ENCODE measurements around the gene TNNI3K.

TNNI3K gene

GRCh38 chr1:74486036-74486435, 250.8 kb downstream of the TNNI3K start:
- Histone ChIP-seq H3K4me1 (ENCODE audit: control extremely low read depth in 1 of 4, control insufficient read depth in 4 of 4, insufficient read depth in 4 of 4, low read length in 3 of 4) (no peaks in the 10 kb centered on the region), H3K27ac (ENCODE audit: insufficient read depth in 1 of 2, low read depth in 1 of 2, low read length in 2 of 2, poor library complexity in 1 of 2, severe bottlenecking in 2 of 2) (no peak overlapping the region), H3K4me3 (ENCODE audit: control insufficient read depth in 1 of 7, extremely low read depth in 1 of 7, insufficient read depth in 4 of 7, low read depth in 2 of 7, low read length in 6 of 7) (no peak overlapping the region), H3K27me3 (replicated peaks in 2 of 5; ENCODE audit: control insufficient read depth in 4 of 5, insufficient read depth in 5 of 5, low read length in 4 of 5) (no peaks in the 10 kb centered on the region), H3K9me3 (ENCODE audit: control extremely low read depth in 1 of 5, control insufficient read depth in 4 of 5, insufficient read depth in 2 of 5, low read depth in 1 of 5, low read length in 4 of 5) (no peaks in the 10 kb centered on the region), H3K36me3 (ENCODE audit: control insufficient read depth in 4 of 4, insufficient read depth in 4 of 4, low read length in 3 of 4) (no peaks in the 10 kb centered on the region)
- WGBS (ENCODE audit: insufficient coverage), result no CpG with 5 or more reads among the region's 1 CpG
- DNase-seq, result peak; percentile 14 to 67 (median 50)
- ChIA-PET POLR2A (no interaction called here), CTCF (interaction anchor here (0.6 kb wide), 1 partner anchor 10 kb away, joined by 3 read pairs; no protein-coding TSS in a partner anchor)

GRCh38 chr1:74496669-74497068, 261.5 kb downstream of the TNNI3K start:
- H3K36me3 ChIP-seq (ENCODE audit: control insufficient read depth in 4 of 4, insufficient read depth in 4 of 4, low read length in 3 of 4), result no peaks in the 10 kb centered on the region
- no peaks in the 10 kb centered on the region for H3K4me1 ChIP-seq (ENCODE audit: control extremely low read depth in 1 of 4, control insufficient read depth in 4 of 4, insufficient read depth in 4 of 4, low read length in 3 of 4)
- H3K27me3 ChIP-seq (replicated peaks in 2 of 5; ENCODE audit: control insufficient read depth in 4 of 5, insufficient read depth in 5 of 5, low read length in 4 of 5), result no peaks in the 10 kb centered on the region
- DNase-seq, result no peak
- H3K9me3 ChIP-seq (ENCODE audit: control extremely low read depth in 1 of 5, control insufficient read depth in 4 of 5, insufficient read depth in 2 of 5, low read depth in 1 of 5, low read length in 4 of 5), result no peaks in the 10 kb centered on the region
- POLR2A ChIA-PET, result no interaction called here
- H3K27ac ChIP-seq (ENCODE audit: insufficient read depth in 1 of 2, low read depth in 1 of 2, low read length in 2 of 2, poor library complexity in 1 of 2, severe bottlenecking in 2 of 2), result no peak overlapping the region
- CTCF ChIA-PET, result no interaction called here
- no peak overlapping the region for H3K4me3 ChIP-seq (ENCODE audit: control insufficient read depth in 1 of 7, extremely low read depth in 1 of 7, insufficient read depth in 4 of 7, low read depth in 2 of 7, low read length in 6 of 7)

DNA sequence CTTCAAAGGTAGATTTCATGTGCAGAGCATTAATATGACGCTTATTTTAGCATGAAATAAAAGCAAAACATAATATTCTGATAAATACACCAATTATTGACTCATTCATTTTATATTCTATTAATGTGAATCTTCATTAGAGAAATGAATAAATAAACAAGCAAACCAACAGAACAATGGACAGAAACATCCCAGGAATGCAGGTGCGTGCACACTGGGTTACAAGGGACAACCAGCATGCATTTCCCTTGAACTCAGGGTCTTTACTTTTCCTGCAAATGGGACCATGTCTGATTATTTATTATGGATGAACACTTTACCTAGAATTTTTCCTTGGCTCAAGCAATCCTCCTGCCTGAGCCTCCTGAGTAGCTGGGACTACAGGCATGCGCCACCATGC, 263.7 kb downstream of the TNNI3K start:
- Histone ChIP-seq H3K4me3 (ENCODE audit: control insufficient read depth in 1 of 7, extremely low read depth in 1 of 7, insufficient read depth in 4 of 7, low read depth in 2 of 7, low read length in 6 of 7) (no peak overlapping the region), H3K4me1 (ENCODE audit: control extremely low read depth in 1 of 4, control insufficient read depth in 4 of 4, insufficient read depth in 4 of 4, low read length in 3 of 4) (no peaks in the 10 kb centered on the region), H3K9me3 (ENCODE audit: control extremely low read depth in 1 of 5, control insufficient read depth in 4 of 5, insufficient read depth in 2 of 5, low read depth in 1 of 5, low read length in 4 of 5) (no peaks in the 10 kb centered on the region), H3K27ac (ENCODE audit: insufficient read depth in 1 of 2, low read depth in 1 of 2, low read length in 2 of 2, poor library complexity in 1 of 2, severe bottlenecking in 2 of 2) (no peak overlapping the region), H3K27me3 (replicated peaks in 2 of 5; ENCODE audit: control insufficient read depth in 4 of 5, insufficient read depth in 5 of 5, low read length in 4 of 5) (no peaks in the 10 kb centered on the region), H3K36me3 (ENCODE audit: control insufficient read depth in 4 of 4, insufficient read depth in 4 of 4, low read length in 3 of 4) (no peaks in the 10 kb centered on the region)
- POLR2A ChIA-PET, result no interaction called here
- DNase-seq, result no peak
- CTCF ChIA-PET, result no interaction called here
- no CpG with 5 or more reads among the region's 3 CpGs for WGBS (ENCODE audit: insufficient coverage)

DNA sequence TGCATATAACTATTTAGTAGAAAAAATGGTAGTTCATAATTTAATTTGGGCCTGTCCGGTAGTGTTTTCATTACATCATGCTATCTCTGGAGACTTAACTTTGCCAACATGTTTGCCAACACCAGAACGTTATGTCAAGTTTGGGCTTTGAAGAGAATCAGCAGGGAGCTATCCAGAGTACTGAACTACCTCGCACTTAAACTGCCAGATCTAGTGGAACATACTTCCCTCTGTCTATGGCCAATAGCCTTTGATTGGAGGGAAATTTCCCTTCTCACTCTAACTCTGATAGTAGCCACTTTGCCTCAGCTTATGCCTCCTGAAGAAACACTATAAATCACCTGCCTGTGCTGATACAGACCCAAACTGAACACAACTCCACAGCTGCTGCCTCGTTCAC, 267.2 kb downstream of the TNNI3K start:
- H3K36me3 ChIP-seq (ENCODE audit: control insufficient read depth in 4 of 4, insufficient read depth in 4 of 4, low read length in 3 of 4), result no peaks in the 10 kb centered on the region
- peak; percentile 20 to 55 (median 51) for DNase-seq
- CTCF ChIA-PET, result interaction anchor here (0.6 to 1.8 kb wide), 2 partner anchors 10 to 170 kb away, joined by 3 to 5 read pairs; no protein-coding TSS in a partner anchor

GRCh38 chr1:74502858-74503257, 267.7 kb downstream of the TNNI3K start:
- Histone ChIP-seq H3K4me3 (ENCODE audit: control insufficient read depth in 1 of 7, extremely low read depth in 1 of 7, insufficient read depth in 4 of 7, low read depth in 2 of 7, low read length in 6 of 7) (no peak overlapping the region), H3K9me3 (ENCODE audit: control extremely low read depth in 1 of 5, control insufficient read depth in 4 of 5, insufficient read depth in 2 of 5, low read depth in 1 of 5, low read length in 4 of 5) (no peaks in the 10 kb centered on the region), H3K27ac (ENCODE audit: insufficient read depth in 1 of 2, low read depth in 1 of 2, low read length in 2 of 2, poor library complexity in 1 of 2, severe bottlenecking in 2 of 2) (no peak overlapping the region), H3K4me1 (ENCODE audit: control extremely low read depth in 1 of 4, control insufficient read depth in 4 of 4, insufficient read depth in 4 of 4, low read length in 3 of 4) (no peaks in the 10 kb centered on the region), H3K36me3 (ENCODE audit: control insufficient read depth in 4 of 4, insufficient read depth in 4 of 4, low read length in 3 of 4) (no peaks in the 10 kb centered on the region), H3K27me3 (replicated peaks in 2 of 5; ENCODE audit: control insufficient read depth in 4 of 5, insufficient read depth in 5 of 5, low read length in 4 of 5) (peaks cover 0 to 7% (median 0%) of the 10 kb centered on the region in 5 experiments)
- ChIA-PET CTCF (interaction anchor here (0.6 to 1.8 kb wide), 4 partner anchors 8 to 186 kb away, joined by 3 to 5 read pairs (median 4); no protein-coding TSS in a partner anchor), POLR2A (no interaction called here)
- 50% methylated on average over 2 of the region's 2 CpGs for WGBS (ENCODE audit: insufficient coverage)
- DNase-seq, result no peak

More for the DNA sequence above, 267.2 kb downstream of the TNNI3K start:
- no peaks in the 10 kb centered on the region for H3K4me1 ChIP-seq (ENCODE audit: control extremely low read depth in 1 of 4, control insufficient read depth in 4 of 4, insufficient read depth in 4 of 4, low read length in 3 of 4)
- peaks cover 0 to 7% (median 0%) of the 10 kb centered on the region in 5 experiments for H3K27me3 ChIP-seq (replicated peaks in 2 of 5; ENCODE audit: control insufficient read depth in 4 of 5, insufficient read depth in 5 of 5, low read length in 4 of 5)
- POLR2A ChIA-PET, result no interaction called here
- no peak overlapping the region for H3K27ac ChIP-seq (ENCODE audit: insufficient read depth in 1 of 2, low read depth in 1 of 2, low read length in 2 of 2, poor library complexity in 1 of 2, severe bottlenecking in 2 of 2)
- WGBS (ENCODE audit: insufficient coverage), result 100% methylated on average over 1 of the region's 4 CpGs
- H3K4me3 ChIP-seq (ENCODE audit: control insufficient read depth in 1 of 7, extremely low read depth in 1 of 7, insufficient read depth in 4 of 7, low read depth in 2 of 7, low read length in 6 of 7), result no peak overlapping the region
- no peaks in the 10 kb centered on the region for H3K9me3 ChIP-seq (ENCODE audit: control extremely low read depth in 1 of 5, control insufficient read depth in 4 of 5, insufficient read depth in 2 of 5, low read depth in 1 of 5, low read length in 4 of 5)

DNA sequence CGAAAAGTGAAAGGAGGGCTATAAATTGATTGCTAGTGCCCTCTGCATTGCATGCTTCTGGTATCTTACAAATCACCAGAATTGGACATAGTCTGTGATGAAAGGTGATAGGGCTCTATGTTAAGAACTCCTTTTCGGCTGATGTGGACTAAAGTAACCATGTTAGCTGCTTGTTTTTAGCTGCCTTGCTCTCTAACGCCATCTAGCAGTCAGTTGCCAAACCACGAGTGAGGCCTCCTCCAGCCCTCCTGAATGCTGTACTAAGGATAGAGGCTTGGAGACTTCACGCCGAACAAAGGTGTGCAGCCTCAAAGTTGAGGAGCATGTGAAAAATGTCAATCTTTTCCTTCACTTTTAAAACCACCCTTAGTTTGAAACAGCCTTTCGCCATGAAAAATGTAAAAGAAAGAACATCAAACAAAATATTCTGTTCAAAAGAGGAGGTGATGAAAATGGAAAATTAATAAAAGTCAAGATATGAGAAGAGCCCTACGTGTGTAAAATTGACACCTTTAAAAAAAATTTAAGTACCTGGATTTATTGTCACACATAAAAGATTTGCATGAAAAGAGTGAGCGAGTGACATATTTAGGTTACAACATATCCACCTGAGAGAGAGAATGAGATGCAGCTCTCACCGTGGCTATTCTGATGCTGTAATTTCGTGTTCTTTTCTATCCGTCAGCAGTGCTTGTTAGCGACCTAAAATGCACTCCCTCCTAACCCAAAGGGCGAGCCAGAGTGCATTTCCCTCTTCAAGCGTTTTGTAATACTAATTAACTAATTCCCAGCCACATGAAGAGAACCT, 269.1 kb downstream of the TNNI3K start:
- Histone ChIP-seq H3K27me3 (replicated peaks in 2 of 5; ENCODE audit: control insufficient read depth in 4 of 5, insufficient read depth in 5 of 5, low read length in 4 of 5) (peaks cover 0 to 7% (median 0%) of the 10 kb centered on the region in 5 experiments), H3K4me3 (ENCODE audit: control insufficient read depth in 1 of 7, extremely low read depth in 1 of 7, insufficient read depth in 4 of 7, low read depth in 2 of 7, low read length in 6 of 7) (peak overlapping the region in 1 of 7 experiments; percentile 17), H3K27ac (ENCODE audit: insufficient read depth in 1 of 2, low read depth in 1 of 2, low read length in 2 of 2, poor library complexity in 1 of 2, severe bottlenecking in 2 of 2) (no peak overlapping the region), H3K36me3 (ENCODE audit: control insufficient read depth in 4 of 4, insufficient read depth in 4 of 4, low read length in 3 of 4) (no peaks in the 10 kb centered on the region), H3K4me1 (ENCODE audit: control extremely low read depth in 1 of 4, control insufficient read depth in 4 of 4, insufficient read depth in 4 of 4, low read length in 3 of 4) (no peaks in the 10 kb centered on the region), H3K9me3 (ENCODE audit: control extremely low read depth in 1 of 5, control insufficient read depth in 4 of 5, insufficient read depth in 2 of 5, low read depth in 1 of 5, low read length in 4 of 5) (no peaks in the 10 kb centered on the region)
- ChIA-PET CTCF (interaction anchor here (1.3 to 1.8 kb wide), 6 partner anchors 9 to 185 kb away, joined by 3 to 5 read pairs (median 4); no protein-coding TSS in a partner anchor), POLR2A (no interaction called here)
- whole genome bisulfite sequencing (ENCODE audit: insufficient coverage), result 50% methylated on average over 7 of the region's 15 CpGs
- peak; percentile 23 to 59 (median 50) for DNase-seq

DNA sequence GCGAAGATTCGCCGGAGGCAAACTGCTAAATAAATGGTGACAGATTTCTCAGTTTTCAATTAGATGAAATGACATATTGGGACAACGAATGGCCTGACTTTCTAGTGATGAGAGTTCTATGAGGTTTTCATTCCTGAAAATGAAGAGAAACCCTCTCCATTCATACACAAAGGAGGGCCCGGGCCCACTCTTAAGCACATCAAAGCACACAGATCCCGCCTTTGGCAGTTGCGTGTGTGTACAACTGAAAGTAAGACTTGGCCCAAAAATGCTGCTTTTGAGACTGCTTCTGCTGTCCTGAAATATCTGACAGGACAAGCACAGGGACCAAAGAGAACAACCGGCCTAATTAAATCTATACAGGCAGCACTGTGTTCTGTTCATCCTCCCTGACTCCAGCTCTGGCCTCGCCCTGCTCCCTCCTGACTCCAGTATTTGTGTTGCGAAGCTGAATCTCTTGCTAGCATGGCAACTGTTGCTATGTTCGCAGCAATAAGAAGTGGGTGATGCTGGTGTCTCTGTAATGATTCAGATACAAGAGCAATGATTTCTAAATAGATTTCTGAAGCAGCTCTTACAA, 269.8 kb downstream of the TNNI3K start:
- Histone ChIP-seq H3K4me3 (ENCODE audit: control insufficient read depth in 1 of 7, extremely low read depth in 1 of 7, insufficient read depth in 4 of 7, low read depth in 2 of 7, low read length in 6 of 7) (no peak overlapping the region), H3K4me1 (ENCODE audit: control extremely low read depth in 1 of 4, control insufficient read depth in 4 of 4, insufficient read depth in 4 of 4, low read length in 3 of 4) (no peaks in the 10 kb centered on the region), H3K27ac (ENCODE audit: insufficient read depth in 1 of 2, low read depth in 1 of 2, low read length in 2 of 2, poor library complexity in 1 of 2, severe bottlenecking in 2 of 2) (no peak overlapping the region), H3K9me3 (ENCODE audit: control extremely low read depth in 1 of 5, control insufficient read depth in 4 of 5, insufficient read depth in 2 of 5, low read depth in 1 of 5, low read length in 4 of 5) (no peaks in the 10 kb centered on the region), H3K27me3 (replicated peaks in 2 of 5; ENCODE audit: control insufficient read depth in 4 of 5, insufficient read depth in 5 of 5, low read length in 4 of 5) (peaks cover 0 to 7% (median 0%) of the 10 kb centered on the region in 5 experiments), H3K36me3 (ENCODE audit: control insufficient read depth in 4 of 4, insufficient read depth in 4 of 4, low read length in 3 of 4) (no peaks in the 10 kb centered on the region)
- DNase-seq, result no peak
- ChIA-PET CTCF (interaction anchor here (1.3 to 1.5 kb wide), 2 partner anchors 9 to 15 kb away, joined by 3 to 4 read pairs; no protein-coding TSS in a partner anchor), POLR2A (no interaction called here)
- 91% methylated on average over 4 of the region's 11 CpGs for WGBS (ENCODE audit: insufficient coverage)
